Hepatocyte (in vitro differentiated cells): ENCODE data around the gene VCX2. TPM values are rescaled to one million over a fixed set of nuclear protein-coding genes. Genes with fewer than 3 reads are reported as not detected.

ENCODE experiments used
- DNase-seq: peaks from one replicate; pipeline ENCODE4 v3.0.0-alpha.2; 2016; ENCODE audit warnings: low spot score
- H2AFZ ChIP-seq: fragments of 200-600 bp; sonication (generic); 2 replicates; pipeline ENCODE4 v1.6.0; 2016; ENCODE audit warnings: antibody characterized with exemption, mild to moderate bottlenecking
- H3K27ac ChIP-seq: fragments of 200-600 bp; sonication (generic); 2 replicates; pipeline ENCODE4 v1.5.1; 2016; ENCODE audit warnings: mild to moderate bottlenecking
- H3K27me3 ChIP-seq: fragments of 200-600 bp; sonication (generic); 2 replicates; pipeline ENCODE4 v1.6.1; 2016
- H3K36me3 ChIP-seq: fragments of 200-600 bp; sonication (generic); replicated peaks from 2 replicates; pipeline ENCODE4 v1.5.1; 2016; ENCODE audit warnings: low read depth; ENCODE audit not compliant: insufficient read depth
- H3K4me1 ChIP-seq: fragments of 200-600 bp; sonication (generic); 2 replicates; pipeline ENCODE4 v1.5.1; 2016; ENCODE audit warnings: mild to moderate bottlenecking, moderate library complexity; ENCODE audit not compliant: insufficient read depth
- H3K4me2 ChIP-seq: fragments of 200-600 bp; sonication (generic); 2 replicates; pipeline ENCODE4 v1.6.0; 2016
- H3K4me3 ChIP-seq: fragments of 200-600 bp; sonication (generic); 2 replicates; pipeline ENCODE4 v1.5.1; 2016; ENCODE audit warnings: mild to moderate bottlenecking
- H3K79me2 ChIP-seq: fragments of 200-600 bp; sonication (generic); 2 replicates; pipeline ENCODE4 v1.6.0; 2017; ENCODE audit warnings: mild to moderate bottlenecking
- H3K9me2 ChIP-seq: fragments of 200-600 bp; sonication (generic); replicated peaks from 2 replicates; pipeline ENCODE4 v1.6.0; 2017; ENCODE audit warnings: mild to moderate bottlenecking; ENCODE audit not compliant: insufficient read depth
- H3K9me3 ChIP-seq: fragments of 200-600 bp; sonication (generic); 2 replicates; pipeline ENCODE4 v1.5.1; 2016; ENCODE audit warnings: low read depth, mild to moderate bottlenecking
- H4K20me1 ChIP-seq: fragments of 200-600 bp; sonication (generic); 2 replicates; pipeline ENCODE4 v1.6.0; 2016; ENCODE audit warnings: mild to moderate bottlenecking; ENCODE audit not compliant: insufficient read depth, poor library complexity, severe bottlenecking
- CTCF ChIP-seq: fragments of 200-600 bp; sonication (generic); IDR thresholded peaks from 2 replicates; pipeline ENCODE4 v1.5.1; 2016; ENCODE audit warnings: antibody characterized with exemption, mild to moderate bottlenecking; ENCODE audit not compliant: poor library complexity
- EZH2 ChIP-seq: fragments of 200-600 bp; sonication (generic); IDR thresholded peaks from 2 replicates; pipeline ENCODE4 v1.6.1; 2016; ENCODE audit warnings: antibody characterized with exemption, mild to moderate bottlenecking, borderline replicate concordance
- EZH2phosphoT487 ChIP-seq: fragments of 200-600 bp; sonication (generic); IDR thresholded peaks from one replicate; pipeline ENCODE4 v1.6.1; 2018; ENCODE audit warnings: antibody characterized with exemption, mild to moderate bottlenecking, low read depth, moderate library complexity; ENCODE audit not compliant: unreplicated experiment, severe bottlenecking
- WGBS: methylation state at CpG from one replicate; pipeline ENCODE4 v1.1.6; 2016; ENCODE audit warnings: low lambda C conversion rate; ENCODE audit errors: missing lambda C conversion rate; 5-methylcytosine and 5-hydroxymethylcytosine counted together
- polyA plus RNA-seq: library from polyadenylated mRNA; unstranded; fragments of >200 nt; fragmentation: Nextera tagmentation; extraction: Ambion mirVana; gene quantifications from 2 replicates; pipeline ENCODE4 v1.2.1, GENCODE V29; 2016
- total RNA-seq: library from RNA; depleted of rRNA; stranded (reverse); fragments of >200 nt; gene quantifications from 2 replicates; pipeline ENCODE4 v1.2.3, GENCODE V29; 2014

VCX2 gene
- total and polyA plus RNA-seq, 2 experiments from 2014 or later = not detected

GRCh38 chrX:8190341-8190830, 19.3 kb upstream of the VCX2 start:
- H3K4me1 ChIP-seq = no peaks in the 10 kb centered on the region
- H3K4me2 ChIP-seq = no peak overlapping the region
- no peaks in the 10 kb centered on the region for H3K79me2 ChIP-seq
- WGBS = 89% methylated on average over 4 of the region's 4 CpGs
- no peaks in the 10 kb centered on the region for H3K36me3 ChIP-seq
- H2AFZ ChIP-seq = no peak overlapping the region
- no peaks in the 10 kb centered on the region for H3K9me2 ChIP-seq
- no peaks in the 10 kb centered on the region for H3K9me3 ChIP-seq
- no peaks in the 10 kb centered on the region for H3K27me3 ChIP-seq
- no peaks in the 10 kb centered on the region for H4K20me1 ChIP-seq
- DNase-seq = no peak
- no peak for TF ChIP-seq CTCF
- TF ChIP-seq EZH2 = no peak
- no peak for TF ChIP-seq EZH2phosphoT487
- no peak overlapping the region for H3K4me3 ChIP-seq
- peak overlapping the region; percentile 21 for H3K27ac ChIP-seq

- H3K4me3 ChIP-seq = no peak overlapping the region
- TF ChIP-seq CTCF (no peak), EZH2 (no peak), EZH2phosphoT487 (no peak)
- WGBS = 74% methylated on average over 6 of the region's 6 CpGs
- H3K9me2 ChIP-seq = no peaks in the 10 kb centered on the region
- H4K20me1 ChIP-seq = no peaks in the 10 kb centered on the region
- H3K9me3 ChIP-seq = no peaks in the 10 kb centered on the region
- H3K79me2 ChIP-seq = no peaks in the 10 kb centered on the region
- no peak overlapping the region for H2AFZ ChIP-seq
- H3K27ac ChIP-seq = no peak overlapping the region
- H3K4me2 ChIP-seq = no peak overlapping the region
- no peak for DNase-seq
- no peaks in the 10 kb centered on the region for H3K36me3 ChIP-seq
- H3K4me1 ChIP-seq = no peaks in the 10 kb centered on the region
- H3K27me3 ChIP-seq = no peaks in the 10 kb centered on the region
Observed at GRCh38 chrX:8189096-8189830, 18.2 kb upstream of the VCX2 start.

GRCh38 chrX:8183346-8183745, 12.3 kb upstream of the VCX2 start:
- Histone ChIP-seq H3K4me3 (no peak overlapping the region), H3K9me2 (no peaks in the 10 kb centered on the region), H3K79me2 (no peaks in the 10 kb centered on the region), H3K27ac (no peak overlapping the region), H3K36me3 (no peaks in the 10 kb centered on the region), H3K4me1 (no peaks in the 10 kb centered on the region), H3K9me3 (no peaks in the 10 kb centered on the region), H3K27me3 (no peaks in the 10 kb centered on the region), H3K4me2 (no peak overlapping the region), H4K20me1 (no peaks in the 10 kb centered on the region), H2AFZ (no peak overlapping the region)
- 48% methylated on average over 1 of the region's 1 CpG for WGBS
- no peak for TF ChIP-seq EZH2
- TF ChIP-seq EZH2phosphoT487 = no peak
- TF ChIP-seq CTCF = no peak
- DNase-seq = no peak
